ENCODE data around the gene PBX3.

Gene PBX3

GRCh38 chr9:125973547-125973946 is 226.4 kb downstream of the PBX3 start:
- DNase-seq (ENCODE audit: low read depth in 2 of 2): no peak

GRCh38 chr9:125974705-125975104 is 227.5 kb downstream of the PBX3 start:
- DNase-seq (ENCODE audit: low read depth in 2 of 2): no peak

GRCh38 chr9:125977223-125977622 is 230.1 kb downstream of the PBX3 start:
- DNase-seq (ENCODE audit: low read depth in 2 of 2): no peak

DNA sequence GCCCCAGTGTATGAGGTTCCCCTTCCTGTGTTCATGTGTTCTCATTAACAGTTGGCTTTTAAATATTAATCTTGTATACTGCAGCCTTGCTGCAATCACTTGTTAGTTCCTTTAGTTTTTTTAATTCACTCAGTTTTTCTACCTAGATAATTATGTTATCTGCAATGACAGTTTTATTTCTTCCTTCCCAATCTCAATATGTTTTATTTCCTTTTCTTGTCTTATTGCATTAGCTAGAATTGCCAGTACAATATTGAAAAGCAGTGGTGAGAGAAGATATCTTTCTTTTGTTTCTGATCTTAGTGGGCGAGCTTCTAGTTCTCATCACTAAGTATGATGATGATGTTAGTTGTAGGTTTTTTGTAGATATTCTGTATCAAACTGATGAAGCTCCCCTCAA is 232.2 kb downstream of the PBX3 start:
- DNase-seq (ENCODE audit: low read depth in 2 of 2): no peak

DNA sequence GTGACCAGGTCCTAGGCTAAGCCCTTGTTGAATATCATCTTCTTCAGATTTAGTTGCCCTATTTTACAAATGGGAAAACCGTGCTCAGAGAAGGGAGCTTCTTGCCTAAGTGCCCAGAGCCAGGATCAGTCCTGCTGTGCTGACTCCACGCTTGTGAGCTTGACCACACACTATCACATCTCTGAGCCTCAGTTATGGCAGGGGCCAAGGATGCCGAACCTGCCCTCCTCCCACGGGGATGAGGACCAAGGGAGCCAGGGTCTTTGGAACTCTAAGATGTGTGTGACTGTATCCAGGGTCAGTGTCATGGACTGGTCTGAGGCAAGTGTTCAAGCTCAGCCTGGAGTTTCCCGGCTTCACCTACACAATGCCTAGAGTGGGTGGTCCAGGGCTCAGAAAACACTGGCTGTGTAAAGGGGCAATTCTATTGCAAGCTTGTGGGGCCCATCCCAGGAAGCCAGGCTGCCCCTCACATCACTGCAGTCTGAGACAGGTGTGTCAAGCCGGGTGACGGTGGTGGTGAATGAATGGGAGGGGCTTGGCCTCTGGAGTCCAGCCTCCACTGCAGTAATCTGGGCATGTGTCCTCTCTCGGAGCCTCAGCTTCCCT is 235.7 kb downstream of the PBX3 start:
- DNase-seq (ENCODE audit: low read depth in 2 of 2): no peak

DNA sequence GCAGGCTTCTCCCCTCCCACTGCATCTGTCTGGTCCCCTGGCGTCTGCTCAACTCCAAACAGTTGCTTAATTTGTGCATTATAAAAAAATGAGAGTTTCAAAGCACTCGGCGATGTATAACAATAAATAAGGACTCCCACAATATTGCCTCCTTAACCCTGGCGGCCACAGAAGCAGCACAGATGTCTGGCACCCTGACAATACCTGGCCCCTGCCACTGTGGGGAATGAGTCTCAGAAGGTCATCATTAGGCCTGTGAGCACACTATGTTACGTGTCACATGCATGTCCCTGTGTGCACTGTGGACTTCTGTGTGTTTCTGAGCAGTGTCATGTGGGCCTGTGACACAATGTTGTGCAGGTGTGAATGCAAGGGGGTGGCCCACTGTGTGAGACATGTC is 236.5 kb downstream of the PBX3 start:
- DNase-seq (ENCODE audit: low read depth in 2 of 2): no peak

GRCh38 chr9:125984461-125984860 is 237.3 kb downstream of the PBX3 start:
- DNase-seq (ENCODE audit: low read depth in 2 of 2): no peak

DNA sequence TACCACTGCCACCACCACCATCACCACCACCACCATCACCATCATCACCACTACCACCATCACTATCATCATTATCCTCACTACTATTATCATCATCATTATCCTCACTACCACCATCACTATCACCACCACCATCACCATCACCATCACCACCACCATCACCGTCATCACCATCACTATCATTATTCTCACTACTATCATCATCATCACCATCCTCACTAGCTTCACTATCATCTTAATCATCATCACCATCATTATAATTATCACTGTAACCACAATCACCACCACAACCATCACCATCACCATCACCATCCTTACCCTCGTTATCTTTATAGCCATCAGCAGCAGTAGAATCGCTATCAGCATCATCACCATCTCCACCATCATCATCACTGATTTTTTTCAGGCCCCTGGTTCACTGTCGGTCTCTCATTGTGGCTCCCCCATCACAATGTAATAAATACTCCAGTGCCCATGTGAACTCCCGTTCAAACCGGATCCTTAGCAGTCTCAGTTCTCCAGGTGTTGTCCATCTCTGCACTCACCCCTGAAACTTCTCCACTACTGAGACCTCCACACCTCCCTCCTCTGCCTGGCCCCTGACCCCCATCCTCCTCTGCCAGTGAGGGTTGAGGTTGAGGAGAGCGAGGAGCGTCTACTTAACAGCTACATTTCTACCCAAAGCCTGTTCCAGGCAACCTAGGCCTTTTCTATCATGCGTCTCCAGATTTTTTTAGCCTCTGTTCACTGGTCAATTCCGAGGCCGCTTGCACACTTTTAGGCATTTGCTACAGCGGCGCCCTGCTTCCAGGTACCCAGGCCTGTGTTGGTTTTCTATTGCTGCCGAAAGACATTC is 238.2 kb downstream of the PBX3 start:
- DNase-seq (ENCODE audit: low read depth in 2 of 2): no peak

DNA sequence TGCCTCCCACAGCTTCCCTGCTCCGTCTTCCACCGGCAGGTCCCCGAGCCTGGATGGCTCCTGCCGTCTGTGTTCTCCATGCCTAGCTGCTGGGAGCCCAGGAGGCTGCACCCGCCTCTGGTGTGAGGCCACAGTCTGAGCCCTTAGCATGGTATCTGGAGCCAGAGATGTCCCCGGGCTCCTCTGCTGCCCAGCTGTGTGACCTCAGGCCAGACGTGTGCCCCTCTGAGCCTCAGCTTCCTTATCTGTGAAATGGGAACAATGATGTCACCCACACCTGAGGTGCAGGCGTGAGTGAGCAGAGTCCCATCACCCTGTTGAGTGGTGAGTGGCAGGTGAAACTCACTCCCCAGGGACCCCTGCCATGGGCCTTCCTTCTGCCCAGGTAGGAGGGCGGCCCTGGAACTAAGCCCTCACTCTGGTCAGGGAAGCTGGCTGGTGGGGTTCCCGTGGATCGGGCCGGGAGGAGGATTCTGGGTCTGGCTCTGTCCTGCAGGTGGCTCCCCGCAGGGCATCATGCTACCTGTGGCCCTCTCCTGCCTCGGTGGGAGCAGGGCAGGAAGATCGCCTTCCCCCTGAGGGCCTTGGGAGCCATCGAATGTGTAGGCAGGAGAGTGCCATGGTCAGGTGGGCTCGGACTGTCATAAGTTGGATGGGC is 239.0 kb downstream of the PBX3 start:
- no peak for DNase-seq (ENCODE audit: low read depth in 2 of 2)

DNA sequence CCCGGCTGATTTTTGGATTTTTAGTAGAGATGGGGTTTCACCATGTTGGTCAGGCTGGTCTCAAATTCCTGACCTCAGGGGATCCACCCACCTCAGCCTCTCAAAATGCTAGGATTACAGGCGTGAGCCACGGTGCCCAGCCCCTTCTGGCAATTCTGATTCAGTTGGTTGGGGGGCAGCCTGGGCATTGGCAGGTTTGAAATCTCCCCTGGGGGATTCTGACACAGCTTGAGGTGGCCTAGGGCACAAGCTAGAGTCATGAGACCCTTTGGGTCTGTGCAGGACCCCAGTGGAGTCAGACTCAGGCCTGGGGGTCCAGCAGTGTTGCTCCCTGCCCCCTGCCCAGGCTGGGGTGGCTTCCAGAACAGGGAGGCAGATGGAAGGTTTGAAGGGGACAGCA is 239.8 kb downstream of the PBX3 start:
- no peak for DNase-seq (ENCODE audit: low read depth in 2 of 2)

DNA sequence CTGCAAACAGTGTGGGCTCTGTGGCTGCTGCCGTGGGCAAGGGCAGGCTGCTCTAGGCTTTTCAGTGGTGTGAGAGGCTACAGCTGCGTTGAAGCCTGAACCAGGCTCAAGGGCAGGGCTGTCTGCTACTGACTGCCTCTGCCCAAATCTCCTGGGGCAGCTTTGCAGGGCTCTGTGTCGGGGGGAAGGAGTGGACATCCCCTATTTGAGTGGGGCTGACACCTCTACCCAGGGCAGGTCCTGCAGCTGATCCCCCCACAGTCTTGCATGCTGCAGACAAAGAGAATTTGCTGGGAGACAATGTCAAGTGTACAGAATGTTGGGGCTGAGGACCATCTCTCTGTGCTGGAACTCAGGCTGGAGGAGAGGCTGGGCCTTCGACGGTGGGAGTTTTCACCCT is 240.2 kb downstream of the PBX3 start:
- DNase-seq (ENCODE audit: low read depth in 2 of 2): no peak

GRCh38 chr9:125988479-125989050 is 241.4 kb downstream of the PBX3 start:
- no peak for DNase-seq (ENCODE audit: low read depth in 2 of 2)

DNA sequence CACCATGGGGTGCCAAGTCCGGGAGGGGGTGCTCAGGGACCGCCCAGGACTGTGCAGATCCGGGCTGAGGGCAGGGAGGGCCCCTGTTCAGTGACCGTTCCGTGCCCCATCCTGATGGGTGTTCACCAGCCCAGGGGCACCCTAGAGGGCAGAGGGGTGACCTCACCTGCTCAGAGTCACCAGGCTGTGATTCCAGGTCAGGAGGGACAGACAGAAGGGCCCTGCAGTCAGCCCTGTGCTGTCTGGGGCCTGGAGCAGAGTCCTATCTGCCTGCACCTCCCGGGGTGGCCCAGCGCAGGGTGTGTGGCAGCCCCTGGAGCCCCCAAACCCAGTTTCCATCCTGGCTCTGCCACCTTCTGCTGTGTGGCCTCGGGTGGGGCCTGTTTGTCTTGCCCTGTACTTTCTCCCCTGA is 241.9 kb downstream of the PBX3 start:
- DNase-seq (ENCODE audit: low read depth in 2 of 2): no peak

DNA sequence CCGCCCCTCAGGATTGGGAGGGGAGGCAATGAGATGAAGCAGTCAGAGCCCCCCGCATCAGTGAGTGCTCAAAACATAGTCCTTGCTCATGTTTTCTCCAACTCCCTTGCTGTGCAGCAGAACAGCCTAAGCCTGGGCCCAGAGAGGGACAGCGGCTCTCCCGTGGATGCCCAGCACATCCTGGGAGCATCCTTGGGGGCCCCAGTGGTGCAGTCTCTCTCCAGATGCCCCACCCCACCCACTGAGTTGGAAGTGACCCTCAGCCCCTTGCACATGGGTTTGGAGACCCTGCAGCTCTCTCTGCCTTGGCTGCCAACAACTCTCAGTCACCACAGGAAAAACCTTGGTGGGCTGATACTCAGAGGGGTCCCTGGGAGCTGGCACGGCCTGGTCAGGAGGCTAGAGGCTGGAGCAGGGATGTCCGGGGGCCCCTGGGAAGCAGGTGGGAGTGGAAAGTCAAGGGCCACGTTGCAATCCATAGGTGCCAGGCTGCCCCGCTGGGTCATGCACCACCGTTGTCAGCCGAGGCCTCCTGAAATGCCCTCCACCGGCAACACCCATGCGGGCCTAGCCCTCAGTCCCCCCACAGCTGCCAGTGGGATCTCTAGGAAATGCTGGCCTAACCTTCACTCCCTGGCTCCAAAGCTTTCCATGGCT is 242.5 kb downstream of the PBX3 start:
- no peak for DNase-seq (ENCODE audit: low read depth in 2 of 2)

GRCh38 chr9:125990186-125990792 is 243.1 kb downstream of the PBX3 start:
- DNase-seq (ENCODE audit: low read depth in 2 of 2): no peak

DNA sequence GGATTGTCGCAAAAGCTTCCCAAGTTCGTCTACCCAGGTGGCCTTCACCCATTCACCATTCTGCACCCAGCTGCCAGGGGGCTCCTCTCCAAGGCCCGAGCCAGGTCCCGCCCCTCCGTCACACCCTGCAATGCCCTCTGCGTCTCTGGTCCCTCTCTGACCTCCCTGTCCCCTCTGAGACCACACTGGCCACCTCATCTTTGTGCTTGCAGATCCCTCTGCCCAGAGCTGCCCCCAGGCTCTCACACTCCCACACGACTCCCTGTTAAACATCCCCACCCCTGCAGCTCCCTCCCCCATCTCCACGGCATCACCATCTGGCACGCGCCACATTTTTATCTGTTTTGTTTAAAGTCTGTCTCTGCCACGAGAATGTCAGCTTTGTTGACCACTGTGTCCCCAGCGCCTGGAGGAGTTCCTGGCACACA is 243.6 kb downstream of the PBX3 start:
- no peak for DNase-seq (ENCODE audit: low read depth in 2 of 2)

DNA sequence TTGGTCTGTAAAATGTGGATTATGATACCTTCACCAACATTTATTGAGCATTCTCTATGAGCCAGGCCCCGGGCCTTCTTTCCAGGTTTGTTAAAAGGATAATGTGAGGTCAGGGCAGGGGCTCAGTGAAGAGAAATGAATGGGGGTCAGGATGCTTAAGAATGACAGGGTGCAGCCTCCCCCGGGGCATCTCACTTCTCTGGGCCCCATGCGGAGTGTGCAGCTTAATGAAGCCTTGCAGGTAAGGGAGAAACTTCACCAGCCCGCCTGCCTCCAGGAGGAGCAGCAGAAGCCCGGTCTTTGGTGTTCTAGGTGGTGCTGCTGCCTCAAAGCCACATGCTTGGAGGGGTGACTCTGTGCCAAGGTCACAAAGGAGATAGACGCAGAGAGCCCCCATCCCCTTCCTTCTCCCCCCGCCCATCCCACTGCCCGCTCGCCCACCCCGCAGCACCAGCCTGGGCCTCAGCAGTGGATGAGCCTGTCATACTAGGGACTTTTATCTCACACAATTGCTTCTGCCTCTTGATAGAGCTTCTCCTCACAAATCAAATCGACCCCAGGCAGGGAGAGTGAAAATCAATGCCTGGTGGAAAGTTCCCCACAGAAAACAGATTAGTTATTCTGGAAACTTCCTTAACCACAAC is 244.8 kb downstream of the PBX3 start:
- no peak for DNase-seq (ENCODE audit: low read depth in 2 of 2)

DNA sequence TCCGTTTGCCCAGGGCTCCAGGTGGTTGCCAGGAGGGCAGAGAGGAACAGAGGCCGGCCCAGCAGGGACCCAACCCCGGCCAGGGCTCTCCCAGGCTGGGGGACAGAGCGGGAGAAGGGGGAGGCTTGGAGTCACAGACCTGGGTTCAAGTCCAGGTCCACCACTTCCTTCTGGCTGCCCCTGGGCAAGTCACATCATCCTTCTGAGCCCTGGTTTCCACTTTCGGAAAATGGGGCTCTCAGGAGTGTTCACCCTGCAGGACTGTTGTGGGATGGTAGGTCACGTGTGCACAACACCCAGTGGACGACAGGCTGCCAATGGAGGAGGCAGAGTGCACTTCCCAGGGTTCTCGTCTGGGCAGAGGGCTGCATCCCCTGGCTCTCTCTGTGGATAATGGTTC is 245.4 kb downstream of the PBX3 start:
- DNase-seq (ENCODE audit: low read depth in 2 of 2): no peak

- DNase-seq (ENCODE audit: low read depth in 2 of 2): no peak
Measured at GRCh38 chr9:125993466-125993865, 246.3 kb downstream of the PBX3 start.

- DNase-seq (ENCODE audit: low read depth in 2 of 2): no peak
Measured at GRCh38 chr9:125994066-125994943, 247.1 kb downstream of the PBX3 start.

Data from stimulated activated CD8-positive, alpha-beta memory T cell treated with anti-CD3 and anti-CD28 coated beads, Interleukin-2, amount 100 ng/mL, for 48 hours (primary cell).